SKM-1 (cell line): ENCODE measurements around the gene MYO3B.

Source experiments
- DNase-seq: peaks from one replicate; lab custom pipeline; 2025; ENCODE audit not compliant: unreplicated experiment; lab: John Stamatoyannopoulos, UW

MYO3B gene

GRCh38 chr2:170298115-170298514 is 120.2 kb downstream of the MYO3B start:
- no peak for DNase-seq

GRCh38 chr2:170298861-170299429 is 121.0 kb downstream of the MYO3B start:
- DNase-seq = no peak

DNA sequence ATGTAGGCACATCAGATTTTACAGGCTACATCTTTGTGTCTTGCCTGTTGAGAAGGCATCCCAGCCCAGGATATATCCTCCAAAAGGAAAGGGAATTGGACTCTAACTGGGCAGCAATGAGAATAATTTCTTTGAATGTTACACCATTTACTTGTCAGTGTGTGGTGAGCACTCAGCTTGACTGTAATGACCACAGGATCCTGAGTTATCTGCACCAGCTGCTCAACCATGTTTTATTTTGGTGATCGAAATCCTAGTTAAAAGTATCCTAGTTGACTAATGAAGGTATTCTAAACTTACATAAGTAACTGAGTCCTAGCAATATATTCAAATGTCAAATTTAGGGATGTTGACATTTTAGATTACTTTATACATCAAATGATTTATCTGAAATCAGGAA is 123.0 kb downstream of the MYO3B start:
- no peak for DNase-seq

DNA sequence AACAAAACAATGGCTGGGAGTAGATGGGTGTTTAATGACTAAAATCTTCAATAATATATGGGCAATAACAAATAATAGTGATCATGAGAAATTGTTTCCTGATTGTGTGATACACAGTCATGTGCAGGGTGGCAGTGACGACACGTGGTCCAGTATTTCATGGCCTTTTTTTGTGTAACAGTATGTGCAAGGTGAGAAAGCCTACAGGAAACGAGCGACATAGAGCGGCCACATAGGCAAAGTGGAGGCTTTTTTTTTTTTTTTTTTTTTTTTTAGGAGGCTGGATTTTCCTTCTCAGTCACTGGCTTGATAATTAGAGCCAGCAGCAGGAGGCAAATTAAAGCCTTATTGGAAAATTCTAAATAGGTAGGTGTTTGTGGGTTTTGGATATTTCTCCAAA is 123.7 kb downstream of the MYO3B start:
- DNase-seq = no peak

GRCh38 chr2:170305711-170306110 is 127.8 kb downstream of the MYO3B start:
- no peak for DNase-seq

GRCh38 chr2:170306293-170306873 is 128.4 kb downstream of the MYO3B start:
- DNase-seq = no peak

- DNase-seq = no peak
Observed at GRCh38 chr2:170307052-170307451, 129.1 kb downstream of the MYO3B start.

DNA sequence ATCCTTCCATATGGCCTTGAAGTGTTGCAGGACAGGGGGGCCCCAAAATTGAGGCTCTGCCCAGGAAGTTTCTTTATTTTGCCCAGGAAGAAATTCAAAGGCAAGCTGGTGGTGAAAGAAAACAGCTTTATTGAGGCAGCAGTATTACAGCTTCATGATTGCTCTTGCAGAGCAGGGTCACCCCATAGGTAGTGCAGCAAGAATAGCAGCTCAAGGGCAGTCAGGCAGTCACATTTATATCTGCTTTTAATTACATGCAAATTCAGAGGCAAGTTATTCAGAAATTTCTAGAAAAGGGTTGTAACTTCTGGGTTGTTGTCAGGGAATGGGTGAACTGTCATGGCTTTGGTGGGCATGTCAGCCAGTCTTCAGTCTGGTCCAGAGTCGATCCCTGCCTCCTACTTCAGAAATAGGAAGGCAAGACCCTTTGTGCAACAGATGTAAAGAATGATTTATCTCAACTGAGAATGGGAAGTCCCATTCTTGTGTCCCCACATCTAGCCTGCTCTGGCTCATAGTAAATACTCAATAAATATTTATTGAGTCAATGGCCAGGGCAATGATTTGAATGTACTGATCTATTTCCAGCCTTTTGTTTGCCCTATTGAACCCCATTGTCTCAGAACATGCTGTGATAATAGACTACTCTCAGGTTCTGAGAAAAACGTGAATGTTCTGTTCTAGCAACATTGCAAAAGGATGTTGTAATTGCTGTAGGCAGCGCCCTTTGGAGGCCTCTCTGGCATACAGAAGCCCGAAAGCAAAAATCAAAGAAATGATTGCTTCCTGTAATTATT is 129.8 kb downstream of the MYO3B start:
- no peak for DNase-seq

DNA sequence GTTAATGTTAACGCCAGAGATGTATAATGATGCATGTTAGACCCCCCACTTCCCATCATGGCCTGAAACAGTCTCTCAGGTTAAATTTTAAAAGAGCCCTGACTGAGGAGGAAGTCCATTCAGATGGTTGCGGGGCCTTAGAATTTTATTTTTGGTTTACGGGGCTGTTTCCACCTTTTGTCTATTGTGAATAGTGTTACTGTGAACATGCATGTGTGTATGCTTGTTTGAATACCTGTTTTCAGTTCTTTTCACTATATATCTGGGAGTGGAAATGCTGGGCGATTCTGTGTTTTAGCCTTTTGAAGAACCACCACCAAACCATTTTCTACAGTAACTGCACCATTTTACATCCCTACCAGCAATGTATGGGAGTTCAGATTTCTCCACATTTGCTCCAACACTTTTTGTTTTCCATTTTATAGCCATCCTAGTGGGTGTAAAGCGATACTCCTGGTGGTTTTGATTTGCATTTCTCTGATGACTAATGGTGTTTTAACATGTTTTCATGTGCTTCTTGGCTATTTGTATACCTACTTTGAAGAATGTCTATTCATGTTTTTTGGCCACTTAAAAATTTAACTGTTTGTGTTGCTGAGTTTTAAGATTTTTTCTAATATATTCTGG is 133.0 kb downstream of the MYO3B start:
- no peak for DNase-seq

DNA sequence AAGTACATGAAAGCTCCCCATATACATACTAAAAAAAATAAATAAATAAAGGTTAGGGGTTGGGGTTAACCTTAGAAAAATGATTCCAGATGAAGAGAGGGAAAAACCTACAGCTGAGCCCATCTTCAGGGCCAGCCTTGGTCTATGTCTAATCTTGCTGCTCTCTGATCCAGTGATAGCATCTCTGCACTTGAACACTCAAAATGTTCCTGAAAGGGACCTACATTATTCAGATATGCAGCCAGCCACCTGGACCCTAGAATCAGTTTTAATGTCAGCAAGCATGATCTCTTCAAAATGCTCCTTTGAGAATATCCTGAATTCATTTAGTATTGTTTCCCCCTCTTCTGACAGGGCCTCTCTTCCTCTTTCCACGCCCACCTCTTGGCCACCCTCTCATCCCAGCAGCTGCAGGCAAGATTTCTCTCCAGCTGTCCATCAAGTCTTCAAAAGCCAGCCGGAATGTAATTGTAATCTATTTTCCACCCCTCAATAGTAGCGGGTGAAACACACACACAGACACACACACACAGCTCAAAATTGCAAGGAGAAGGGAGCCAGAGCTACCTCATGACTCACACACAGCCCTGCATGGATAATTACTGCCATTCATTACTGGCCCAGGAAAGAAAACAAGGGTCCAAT is 135.5 kb downstream of the MYO3B start:
- no peak for DNase-seq

DNA sequence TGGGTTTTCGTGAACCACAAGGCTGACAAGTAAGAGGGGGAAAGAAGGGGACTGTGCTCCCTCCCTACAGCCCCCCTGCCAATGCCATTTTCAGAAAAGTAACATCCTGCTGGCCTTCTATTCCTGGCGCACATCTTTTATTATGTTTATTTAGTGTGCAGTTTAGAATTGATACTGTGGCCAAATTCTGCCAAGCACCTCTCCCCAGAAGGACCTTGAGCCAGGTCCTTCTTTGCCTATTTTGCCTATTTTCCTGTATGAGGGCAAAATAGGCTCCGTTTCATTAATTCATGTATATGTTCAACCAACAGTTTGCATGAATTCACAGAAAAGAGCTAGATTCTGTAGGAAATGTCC is 136.0 kb downstream of the MYO3B start:
- DNase-seq = no peak

DNA sequence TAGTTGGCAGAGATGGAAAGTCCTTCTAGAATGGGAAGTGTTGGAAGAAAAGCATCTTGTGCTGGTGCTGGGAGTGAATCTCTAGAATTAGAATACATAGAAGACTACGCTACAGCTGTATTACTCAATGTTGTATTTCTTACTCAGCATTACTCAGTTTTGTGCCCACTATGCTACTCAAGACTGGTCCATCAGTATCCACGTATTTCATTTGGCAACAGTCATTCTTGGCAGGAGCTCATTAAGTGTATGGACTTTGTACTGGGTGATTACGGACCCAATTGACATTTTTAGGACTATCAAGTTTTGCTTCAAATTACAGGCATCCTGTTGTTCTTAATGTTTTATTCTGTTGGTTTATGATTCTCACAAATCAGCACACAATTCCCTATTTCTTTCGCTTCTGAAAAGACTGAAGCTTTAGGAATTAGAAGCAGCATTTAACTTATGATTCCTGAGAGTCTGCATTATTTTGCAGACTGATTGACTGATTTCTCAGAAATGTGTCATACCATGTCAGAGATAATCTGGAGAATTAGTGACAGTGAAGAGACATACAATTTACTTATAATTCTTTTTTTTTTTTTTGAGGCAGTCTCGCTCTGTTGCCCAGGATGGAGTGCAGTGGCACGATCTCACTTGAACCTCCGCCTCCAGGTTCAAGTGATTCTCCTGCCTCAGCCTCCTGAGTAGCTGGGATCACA is 136.9 kb downstream of the MYO3B start:
- no peak for DNase-seq

GRCh38 chr2:170320948-170321347 is 143.0 kb downstream of the MYO3B start:
- no peak for DNase-seq

- DNase-seq = no peak
Observed at GRCh38 chr2:170321526-170321925, 143.6 kb downstream of the MYO3B start.

- DNase-seq = no peak
Observed at GRCh38 chr2:170322140-170322766, 144.3 kb downstream of the MYO3B start.

GRCh38 chr2:170323743-170324142 is 145.8 kb downstream of the MYO3B start:
- DNase-seq = no peak

DNA sequence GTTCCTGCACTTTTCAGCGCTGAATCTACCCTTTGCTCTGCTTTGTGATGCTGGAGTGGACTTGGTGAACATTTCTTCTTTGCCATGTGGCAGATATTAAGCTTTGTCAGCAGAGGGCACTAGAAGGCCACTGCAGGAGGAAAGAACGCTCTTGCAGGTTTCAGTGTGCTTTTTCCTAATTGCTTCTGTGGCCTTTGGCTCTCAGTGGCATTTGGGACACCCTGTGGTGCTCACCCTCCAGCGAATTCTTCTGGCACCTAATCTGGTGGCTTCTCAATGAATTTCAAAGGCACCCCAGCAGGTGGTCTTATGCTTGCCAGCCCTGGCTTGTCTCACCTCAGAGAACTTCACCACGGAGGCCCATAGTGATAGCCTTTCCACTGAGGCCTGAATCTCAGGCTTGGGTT is 146.7 kb downstream of the MYO3B start:
- peak; percentile 54 for DNase-seq

DNA sequence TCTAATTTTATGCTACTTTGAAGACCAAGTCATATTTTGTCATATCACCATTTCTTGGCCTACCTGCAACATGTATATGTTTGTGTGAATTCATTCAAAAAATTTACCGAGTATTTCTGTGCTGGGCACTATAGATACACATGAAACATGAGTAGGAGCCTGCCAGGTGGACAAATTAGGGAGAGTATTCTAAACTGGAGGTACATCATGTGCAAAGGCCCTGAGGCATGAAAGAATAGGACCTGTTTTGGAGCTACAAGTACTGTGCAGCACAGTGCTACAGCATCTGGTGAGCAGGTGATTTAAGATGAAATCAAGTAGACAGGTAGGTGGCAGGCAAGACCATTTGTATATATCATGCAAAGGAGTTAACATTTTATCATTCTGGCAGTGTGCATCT is 152.9 kb downstream of the MYO3B start:
- no peak for DNase-seq

DNA sequence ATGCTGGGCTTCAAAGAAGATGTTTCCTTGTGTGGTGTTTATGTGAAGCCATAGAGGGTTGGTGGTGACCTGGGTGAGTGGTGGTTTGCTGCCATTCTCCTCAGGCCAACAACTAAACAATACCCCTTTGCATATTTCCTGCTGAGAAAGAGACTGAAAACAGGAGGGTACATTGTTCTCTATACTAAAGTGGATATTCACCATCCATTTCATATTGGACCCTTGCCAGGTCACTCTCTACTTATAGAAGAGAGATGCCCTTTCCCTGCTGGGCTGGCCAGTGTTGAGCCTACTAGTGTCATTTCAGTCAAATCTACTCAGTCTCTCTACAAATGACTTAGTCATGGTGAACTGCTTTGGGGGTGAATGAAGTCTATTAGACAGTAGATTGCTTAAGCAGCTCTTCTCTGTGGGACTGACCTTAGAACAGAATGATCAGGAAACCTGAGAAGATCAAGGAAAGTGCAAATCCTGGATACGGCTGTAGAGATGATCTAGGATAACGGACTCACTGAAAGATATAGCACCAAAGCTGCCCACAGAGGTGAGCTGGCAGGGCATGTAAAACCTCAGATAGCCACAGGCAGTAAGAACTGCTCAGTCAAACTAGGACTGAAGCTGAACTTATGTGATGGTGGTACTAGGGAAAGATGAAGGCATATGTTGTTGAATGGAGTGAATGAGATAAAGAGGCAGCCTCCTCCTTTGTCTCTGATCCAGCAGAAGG is 154.9 kb downstream of the MYO3B start:
- no peak for DNase-seq

- DNase-seq = no peak
Observed at GRCh38 chr2:170335351-170335750, 157.4 kb downstream of the MYO3B start.
